Natural killer cell (primary cell): ENCODE results near the gene ATG101. TPM values are rescaled to one million over a fixed set of nuclear protein-coding genes. Genes with fewer than 3 reads are reported as not detected.
A peak's percentile ranks its signal among the peaks of the same experiment; 100 is the strongest.
"Not testable (repeated sequence)": the region's sequence is repeated elsewhere in the genome, so short reads cannot be mapped to it uniquely, and the experiment has no call there.

Experiments
- ATAC-seq, 3 donors: fragments of 150-1000 bp in 2 of 3; fragments of 200-7000 bp in 1 of 3; cut with Tn5 transposase; 1 replicate in 1 of 3; 2 replicates in 2 of 3; pipeline ENCODE4 v1.10.0; 2021; ENCODE audit warnings: mild to moderate bottlenecking in 2 of 3, moderate library complexity in 2 of 3
- DNase-seq, 2 donors: peaks; one replicate each; pipeline versions ENCODE4 v3.0.0 to v3.0.0-alpha.2; 2013 to 2021; ENCODE audit warnings: mixed read lengths in 1 of 2
- H3K27ac ChIP-seq: one replicate; pipeline ENCODE4 v1.5.1; 2013; ENCODE audit warnings: mild to moderate bottlenecking, low read length
- H3K27me3 ChIP-seq: one replicate; pipeline ENCODE4 v1.6.1; 2013; ENCODE audit warnings: low read length; ENCODE audit not compliant: control insufficient read depth, insufficient read depth
- H3K36me3 ChIP-seq: one replicate; pipeline ENCODE4 v1.6.1; 2013; ENCODE audit warnings: low read length; ENCODE audit not compliant: control insufficient read depth, insufficient read depth
- H3K4me1 ChIP-seq: one replicate; pipeline ENCODE4 v1.6.1; 2013; ENCODE audit warnings: low read length; ENCODE audit not compliant: control insufficient read depth, insufficient read depth
- H3K4me3 ChIP-seq: one replicate; pipeline ENCODE4 v1.5.1; 2013; ENCODE audit warnings: low read length
- H3K9me3 ChIP-seq: one replicate; pipeline ENCODE4 v1.6.1; 2013; ENCODE audit warnings: low read length; ENCODE audit not compliant: control insufficient read depth, insufficient read depth
- H3K27ac Mint-ChIP-seq, 2 donors: one replicate each; pipeline ENCODE4 v1.8.0; 2022; ENCODE audit warnings: mild to moderate bottlenecking in 2 of 2, mixed read lengths in 2 of 2, moderate library complexity in 1 of 2
- H3K27me3 Mint-ChIP-seq, 2 donors: one replicate each; pipeline ENCODE4 v1.8.0; 2022; ENCODE audit warnings: low read depth in 2 of 2, mixed read lengths in 2 of 2
- H3K36me3 Mint-ChIP-seq: one replicate; pipeline ENCODE4 v1.8.0; 2022; ENCODE audit warnings: mixed read lengths
- H3K4me1 Mint-ChIP-seq, 2 donors: one replicate each; pipeline ENCODE4 v1.8.0; 2022; ENCODE audit warnings: mixed read lengths in 2 of 2
- H3K4me3 Mint-ChIP-seq: one replicate; pipeline ENCODE4 v1.8.0; 2022; ENCODE audit warnings: mild to moderate bottlenecking, moderate library complexity, mixed read lengths
- H3K9me3 Mint-ChIP-seq, 2 donors: one replicate each; pipeline ENCODE4 v1.8.0; 2022; ENCODE audit warnings: mixed read lengths in 2 of 2
- WGBS: methylation state at CpG from one replicate; pipeline ENCODE4 v1.1.7; 2013; ENCODE audit warnings: missing lambda C conversion rate; ENCODE audit not compliant: insufficient coverage; 5-methylcytosine and 5-hydroxymethylcytosine counted together
- intact Hi-C: fragments of 100-400 bp; cut with micrococcal nuclease; formaldehyde crosslinking; loops from one replicate; pipeline ENCODE4 v1.14.2; 2022
- total RNA-seq, 4 donors: library from RNA; stranded (reverse); fragments of 120-200 nt in 1 of 4; gene quantifications; one replicate each; pipeline versions ENCODE4 v1.2.3 to v1.2.4, GENCODE V29; 2013 to 2022
- TF ChIP-seq, protein P1 (sequence below): fragments of 200-600 bp; IDR thresholded peaks from one replicate; pipeline ENCODE4 v1.8.0; 2022; ENCODE audit warnings: antibody characterized with exemption

The ATG101 gene
- total RNA-seq, 3 donors from 2014 or later (not counting 1 experiment from before 2014, with no cell fraction given) = 18.6 to 32.8 (median 23.3) TPM

DNA sequence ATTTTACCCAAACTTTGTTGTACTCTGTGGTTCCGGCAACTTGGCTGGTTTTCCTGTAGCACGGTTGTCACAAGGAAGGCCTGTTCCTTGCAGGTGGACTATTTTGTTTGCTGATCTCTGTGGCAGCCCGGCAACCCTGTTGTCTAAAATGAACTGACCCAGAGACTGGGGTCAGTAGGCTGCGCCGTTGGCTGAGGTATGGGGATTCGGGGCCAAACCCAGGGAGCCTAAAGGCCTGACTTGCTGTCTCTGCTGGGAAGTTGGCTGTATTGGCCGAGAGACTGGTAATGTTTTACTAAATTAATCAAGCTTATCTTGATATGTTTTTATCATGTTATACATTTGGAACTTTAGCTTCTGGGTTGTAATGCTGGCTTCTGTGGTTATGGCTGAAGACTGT is 23.6 kb downstream of the ATG101 start:
- intact Hi-C loops = no loop called here
- H3K27ac Mint-ChIP-seq = no peak overlapping the region

DNA sequence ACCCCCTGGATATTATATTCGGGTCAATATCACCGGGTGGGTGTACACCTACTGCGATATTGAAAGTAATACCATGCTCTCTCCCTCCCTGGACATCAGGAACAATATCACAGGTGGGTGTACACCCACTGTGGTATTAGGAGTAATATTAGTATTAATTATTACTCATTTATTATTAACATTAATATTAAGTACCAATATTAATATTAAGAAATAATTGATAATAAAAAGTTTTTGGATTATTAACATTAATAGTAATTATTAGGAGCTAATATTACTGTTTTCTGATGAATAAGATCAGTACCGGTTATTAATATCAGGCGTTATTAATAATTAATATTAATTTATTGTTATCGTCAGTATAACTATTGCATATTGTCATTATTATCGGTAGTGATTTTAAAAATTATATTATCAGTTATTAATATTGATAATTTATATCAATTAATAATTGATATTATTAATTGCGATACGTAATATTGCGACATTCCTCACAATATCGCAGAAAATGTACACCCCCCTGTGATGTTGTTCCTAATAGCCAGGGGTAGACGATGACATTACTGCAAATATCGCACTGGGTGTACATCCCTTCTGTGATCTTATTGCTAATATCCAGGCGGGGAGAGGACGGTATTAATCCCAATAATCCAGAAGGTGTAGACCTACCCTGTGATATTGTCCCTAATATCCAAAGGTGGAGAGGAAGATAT is 26.7 kb downstream of the ATG101 start:
- intact Hi-C loops = no loop called here
- no peaks in the 10 kb centered on the region for H3K36me3 Mint-ChIP-seq
- WGBS = 95% methylated on average over 10 of the region's 15 CpGs

More for the DNA sequence above, 23.6 kb downstream of the ATG101 start:
- no peaks in the 10 kb centered on the region for H3K36me3 Mint-ChIP-seq
- H3K4me3 Mint-ChIP-seq = no peak overlapping the region
- ATAC-seq (no peak), DNase-seq (no peak)
- no peaks in the 10 kb centered on the region for H3K9me3 Mint-ChIP-seq
- Histone ChIP-seq H3K27ac (no peak overlapping the region), H3K27me3 (peaks cover 6% of the 10 kb centered on the region), H3K4me1 (no peaks in the 10 kb centered on the region), H3K4me3 (no peak overlapping the region), H3K36me3 (no peaks in the 10 kb centered on the region), H3K9me3 (no peaks in the 10 kb centered on the region)
- H3K27me3 Mint-ChIP-seq = peaks cover 27 to 31% of the 10 kb centered on the region in 2 donors
- WGBS = 84% methylated on average over 7 of the region's 7 CpGs
- no peaks in the 10 kb centered on the region for H3K4me1 Mint-ChIP-seq
- TF ChIP-seq, protein P1, sequence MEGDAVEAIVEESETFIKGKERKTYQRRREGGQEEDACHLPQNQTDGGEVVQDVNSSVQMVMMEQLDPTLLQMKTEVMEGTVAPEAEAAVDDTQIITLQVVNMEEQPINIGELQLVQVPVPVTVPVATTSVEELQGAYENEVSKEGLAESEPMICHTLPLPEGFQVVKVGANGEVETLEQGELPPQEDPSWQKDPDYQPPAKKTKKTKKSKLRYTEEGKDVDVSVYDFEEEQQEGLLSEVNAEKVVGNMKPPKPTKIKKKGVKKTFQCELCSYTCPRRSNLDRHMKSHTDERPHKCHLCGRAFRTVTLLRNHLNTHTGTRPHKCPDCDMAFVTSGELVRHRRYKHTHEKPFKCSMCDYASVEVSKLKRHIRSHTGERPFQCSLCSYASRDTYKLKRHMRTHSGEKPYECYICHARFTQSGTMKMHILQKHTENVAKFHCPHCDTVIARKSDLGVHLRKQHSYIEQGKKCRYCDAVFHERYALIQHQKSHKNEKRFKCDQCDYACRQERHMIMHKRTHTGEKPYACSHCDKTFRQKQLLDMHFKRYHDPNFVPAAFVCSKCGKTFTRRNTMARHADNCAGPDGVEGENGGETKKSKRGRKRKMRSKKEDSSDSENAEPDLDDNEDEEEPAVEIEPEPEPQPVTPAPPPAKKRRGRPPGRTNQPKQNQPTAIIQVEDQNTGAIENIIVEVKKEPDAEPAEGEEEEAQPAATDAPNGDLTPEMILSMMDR = no peak

DNA sequence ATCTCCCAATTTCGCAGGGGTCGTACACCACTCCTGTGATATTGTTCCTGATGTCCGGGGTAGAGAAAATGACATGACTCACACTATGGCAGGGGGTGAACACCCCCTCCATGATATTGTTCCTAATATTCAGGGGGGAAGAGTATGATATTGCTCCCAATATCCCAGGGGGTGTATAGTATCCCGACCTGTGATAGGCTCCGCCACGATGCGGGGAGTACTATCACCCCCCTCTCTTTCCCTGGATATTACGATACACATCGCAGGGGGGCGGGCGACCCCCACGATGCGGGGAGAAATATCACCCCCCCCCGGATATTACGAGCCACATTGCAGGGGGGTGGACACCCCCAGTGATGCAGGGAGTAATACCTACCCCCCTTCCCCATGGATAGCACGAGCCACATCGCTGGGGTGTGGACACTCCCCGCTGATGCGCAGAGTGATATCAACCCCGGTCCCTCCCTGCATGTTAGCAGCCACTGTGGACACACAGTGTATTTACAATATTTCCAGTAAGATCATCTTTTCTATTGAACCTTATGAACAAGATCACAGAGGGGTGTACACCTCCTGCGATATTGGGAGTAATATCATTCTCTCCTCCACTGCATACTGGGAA is 27.4 kb downstream of the ATG101 start:
- peaks cover 24 to 44% of the 10 kb centered on the region in 2 donors for H3K27me3 Mint-ChIP-seq
- 84% methylated on average over 18 of the region's 21 CpGs for WGBS
- DNase-seq (no peak), ATAC-seq (peak in 2 of 3 donors; percentile 38 to 41)
- intact Hi-C loops = no loop called here
- H3K36me3 Mint-ChIP-seq = no peaks in the 10 kb centered on the region
- TF ChIP-seq, protein P1 = no peak
- H3K9me3 Mint-ChIP-seq = no peaks in the 10 kb centered on the region
- H3K4me1 Mint-ChIP-seq = no peaks in the 10 kb centered on the region
- Histone ChIP-seq H3K4me3 (no peak overlapping the region), H3K9me3 (no peaks in the 10 kb centered on the region), H3K27ac (no peak overlapping the region), H3K27me3 (no peaks in the 10 kb centered on the region), H3K36me3 (no peaks in the 10 kb centered on the region), H3K4me1 (no peaks in the 10 kb centered on the region)
- H3K4me3 Mint-ChIP-seq = no peak overlapping the region
- H3K27ac Mint-ChIP-seq = no peak overlapping the region

More for the DNA sequence above, 26.7 kb downstream of the ATG101 start:
- no peak overlapping the region for H3K27ac Mint-ChIP-seq
- ATAC-seq (no peak), DNase-seq (no peak)
- Histone ChIP-seq H3K27ac (no peak overlapping the region), H3K27me3 (peaks cover 3% of the 10 kb centered on the region), H3K4me1 (no peaks in the 10 kb centered on the region), H3K9me3 (no peaks in the 10 kb centered on the region), H3K4me3 (no peak overlapping the region), H3K36me3 (no peaks in the 10 kb centered on the region)
- H3K27me3 Mint-ChIP-seq = peaks cover 24 to 44% of the 10 kb centered on the region in 2 donors
- H3K9me3 Mint-ChIP-seq = no peaks in the 10 kb centered on the region
- no peak overlapping the region for H3K4me3 Mint-ChIP-seq
- no peaks in the 10 kb centered on the region for H3K4me1 Mint-ChIP-seq
- TF ChIP-seq, protein P1 = no peak

DNA sequence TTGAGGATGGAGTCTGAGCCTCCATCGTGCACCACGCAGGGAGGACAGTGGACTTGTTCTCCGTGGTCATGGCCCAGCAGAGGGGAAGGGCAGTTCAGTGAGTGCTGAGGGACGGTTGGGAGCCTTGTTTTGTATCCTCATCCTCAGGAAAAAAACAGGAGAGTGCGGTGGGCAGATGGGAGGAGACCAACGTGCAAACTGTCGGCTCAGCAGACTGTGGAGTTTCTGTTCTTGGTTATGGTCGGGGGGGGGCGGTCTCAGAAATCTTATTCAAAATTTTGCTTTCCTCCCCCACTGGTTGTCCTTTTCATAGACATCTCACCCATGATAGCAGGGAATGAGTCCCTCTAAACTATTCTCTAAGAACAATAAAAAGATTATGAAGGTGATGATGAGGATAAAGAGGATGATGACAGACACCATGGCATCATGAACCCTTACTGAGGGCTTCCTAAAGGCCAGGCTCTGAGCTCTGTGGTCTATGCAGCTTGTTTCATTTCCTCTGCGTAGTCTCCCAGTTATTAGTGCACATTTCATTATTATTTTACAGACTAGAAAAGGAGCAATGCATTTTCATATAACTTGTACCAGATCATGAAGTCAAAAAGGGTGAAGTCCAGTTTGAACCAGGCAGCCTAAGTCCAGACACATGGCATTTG is 34.8 kb downstream of the ATG101 start:
- H3K4me3 Mint-ChIP-seq, H3K27ac Mint-ChIP-seq, intact Hi-C loops, H3K36me3 ChIP-seq, H3K36me3 Mint-ChIP-seq, H3K4me3 ChIP-seq, H3K27me3 ChIP-seq, H3K9me3 ChIP-seq, ATAC-seq, H3K9me3 Mint-ChIP-seq, DNase-seq, H3K4me1 ChIP-seq, H3K4me1 Mint-ChIP-seq, H3K27ac ChIP-seq: not testable (repeated sequence)
- WGBS = 63% methylated on average over 7 of the region's 10 CpGs
- H3K27me3 Mint-ChIP-seq = peaks cover 26 to 57% of the 10 kb centered on the region in 2 donors

DNA sequence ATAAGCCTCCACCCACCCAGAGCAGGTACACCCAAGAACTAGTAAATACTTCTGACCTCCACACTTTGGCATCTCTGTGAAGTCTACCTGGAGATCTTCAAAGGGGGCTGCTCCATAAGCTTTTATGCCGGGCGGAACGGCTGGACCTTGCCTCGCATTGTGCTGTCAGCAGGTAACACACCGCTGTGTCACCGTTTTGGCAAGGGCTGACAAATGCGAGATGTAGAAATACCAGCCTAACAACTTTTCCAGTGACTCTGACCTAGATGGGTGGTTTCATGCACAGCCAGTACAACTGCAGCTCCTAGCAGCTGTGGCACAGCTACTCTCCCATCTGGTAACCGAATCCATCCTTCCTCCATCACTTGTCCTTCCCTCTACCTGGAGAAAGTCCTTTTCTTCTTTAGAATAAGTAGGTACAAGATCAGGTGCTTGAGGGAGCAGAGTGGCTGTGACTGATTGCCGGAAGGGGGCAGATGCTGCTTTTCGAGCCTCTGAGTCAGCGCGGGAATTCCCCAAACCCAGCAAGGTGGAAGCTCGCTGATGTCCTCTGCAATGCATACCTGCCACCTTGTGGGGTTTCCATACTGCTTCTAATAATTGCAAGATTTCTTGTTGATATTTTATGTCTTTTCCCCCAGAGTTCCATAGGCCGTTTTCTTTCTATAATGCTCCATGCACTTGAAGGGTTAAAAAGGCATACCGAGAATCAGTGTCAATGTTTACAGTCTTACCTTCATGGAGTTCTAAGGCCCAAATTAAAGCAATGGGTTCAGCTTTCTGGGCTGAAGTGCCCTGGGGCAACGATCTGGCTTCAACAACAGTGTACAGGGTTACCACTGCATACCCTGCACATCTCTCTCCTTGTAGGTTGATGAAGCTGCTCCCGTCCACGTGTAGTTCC is 46.7 kb downstream of the ATG101 start:
- H3K36me3 ChIP-seq, H3K9me3 ChIP-seq, H3K27ac ChIP-seq, H3K4me3 Mint-ChIP-seq, intact Hi-C loops, H3K27ac Mint-ChIP-seq, H3K4me3 ChIP-seq, ATAC-seq, H3K4me1 Mint-ChIP-seq, H3K9me3 Mint-ChIP-seq, H3K36me3 Mint-ChIP-seq: not testable (repeated sequence)
- Histone ChIP-seq H3K27me3 (peaks cover 13% of the 10 kb centered on the region), H3K4me1 (peaks cover 13% of the 10 kb centered on the region)
- DNase-seq = peak in 1 of 2 donors; percentile 76
- H3K27me3 Mint-ChIP-seq = peaks cover 22 to 28% of the 10 kb centered on the region in 2 donors
- 64% methylated on average over 17 of the region's 18 CpGs for WGBS
